MM.1S (cell line): Measurements from ENCODE around the gene PIK3R4.

Experiments used
- DNase-seq: peaks from one replicate; pipeline ENCODE4 v3.0.0-alpha.2; 2015
- H2AFZ ChIP-seq: fragments of 300-600 bp; sonication (generic); 2 replicates; pipeline ENCODE4 v1.6.0; 2016; ENCODE audit warnings: antibody characterized with exemption, low read length
- H3F3A ChIP-seq: fragments of 300-600 bp; sonication (generic); 2 replicates; pipeline ENCODE4 v1.6.1; 2016; ENCODE audit warnings: mild to moderate bottlenecking, antibody characterized with exemption, low read length, moderate library complexity, mixed read lengths; ENCODE audit not compliant: insufficient read depth
- H3K27ac ChIP-seq: fragments of 300-600 bp; sonication (generic); 2 replicates; pipeline ENCODE4 v1.5.1; 2016; ENCODE audit warnings: mild to moderate bottlenecking, low read length
- H3K27me3 ChIP-seq: fragments of 300-600 bp; sonication (generic); replicated peaks from 2 replicates; pipeline ENCODE4 v1.6.0; 2016; ENCODE audit warnings: low read length; ENCODE audit not compliant: insufficient read depth
- H3K36me3 ChIP-seq: fragments of 300-600 bp; sonication (generic); replicated peaks from 2 replicates; pipeline ENCODE4 v1.6.1; 2016; ENCODE audit warnings: mild to moderate bottlenecking, low read length, mixed read lengths; ENCODE audit not compliant: insufficient read depth
- H3K4me1 ChIP-seq: fragments of 300-600 bp; sonication (generic); 2 replicates; pipeline ENCODE4 v1.6.1; 2016; ENCODE audit warnings: low read length, mixed read lengths
- H3K4me2 ChIP-seq: fragments of 300-600 bp; sonication (generic); 2 replicates; pipeline ENCODE4 v1.6.0; 2016; ENCODE audit warnings: low read depth, low read length
- H3K4me3 ChIP-seq: fragments of 300-600 bp; sonication (generic); 2 replicates; pipeline ENCODE4 v1.5.1; 2016; ENCODE audit warnings: low read length, mixed read lengths
- H3K79me2 ChIP-seq: fragments of 300-600 bp; sonication (generic); 2 replicates; pipeline ENCODE4 v1.6.1; 2016; ENCODE audit warnings: mixed run types, low read length, mixed read lengths
- H3K9ac ChIP-seq: fragments of 300-600 bp; sonication (generic); 2 replicates; pipeline ENCODE4 v1.6.1; 2016; ENCODE audit warnings: low read length, mixed read lengths
- H3K9me2 ChIP-seq: fragments of 300-600 bp; sonication (generic); replicated peaks from 2 replicates; pipeline ENCODE4 v1.6.1; 2016; ENCODE audit warnings: mild to moderate bottlenecking, low read length, mixed read lengths; ENCODE audit not compliant: insufficient read depth
- H3K9me3 ChIP-seq: fragments of 300-600 bp; sonication (generic); replicated peaks from 2 replicates; pipeline ENCODE4 v1.6.1; 2016; ENCODE audit warnings: mild to moderate bottlenecking, low read length, mixed read lengths; ENCODE audit not compliant: insufficient read depth
- H4K20me1 ChIP-seq: fragments of 300-600 bp; sonication (generic); 2 replicates; pipeline ENCODE4 v1.6.1; 2016; ENCODE audit warnings: mild to moderate bottlenecking, low read length, moderate library complexity, mixed read lengths; ENCODE audit not compliant: insufficient read depth
- EZH2 ChIP-seq: fragments of 300-600 bp; sonication (generic); optimal IDR thresholded peaks from 2 replicates; pipeline ENCODE3; 2017; ENCODE audit warnings: low read depth, mild to moderate bottlenecking, antibody characterized with exemption, low read length, mixed read lengths
- EZH2phosphoT487 ChIP-seq: fragments of 300-600 bp; sonication (generic); IDR thresholded peaks from 2 replicates; pipeline ENCODE4 v1.6.1; 2018; ENCODE audit warnings: antibody characterized with exemption, low read length
- TF ChIP-seq, protein P1 (sequence below): fragments of 300-600 bp; sonication (generic); IDR thresholded peaks from 2 replicates; pipeline ENCODE4 v1.5.1; 2016; ENCODE audit warnings: antibody characterized with exemption, low read length, mixed read lengths

The PIK3R4 gene

DNA sequence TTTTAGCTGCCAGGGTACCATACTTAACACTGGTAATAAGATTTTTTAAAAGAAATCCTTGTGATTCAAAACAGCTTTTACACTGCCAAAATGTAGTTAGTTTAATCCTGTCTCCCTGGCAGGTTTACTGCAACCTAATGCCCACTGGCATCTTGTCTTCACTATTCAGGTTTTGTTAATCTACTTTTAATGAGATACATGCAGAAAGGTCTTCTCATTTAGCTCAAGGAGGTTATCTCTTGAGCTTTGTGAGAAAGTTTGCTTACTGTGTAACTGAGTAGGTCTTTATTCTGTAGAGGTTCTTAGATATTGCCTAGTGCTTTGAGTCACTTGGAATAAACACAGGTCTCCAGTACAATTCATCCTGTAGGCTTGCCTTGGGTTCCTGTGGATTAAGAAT is 110.7 kb downstream of the PIK3R4 start:
- DNase-seq: no peak
- Histone ChIP-seq H3K36me3 (no peaks in the 10 kb centered on the region), H3K79me2 (no peaks in the 10 kb centered on the region), H4K20me1 (no peaks in the 10 kb centered on the region), H3K4me1 (no peaks in the 10 kb centered on the region), H3K9me3 (no peaks in the 10 kb centered on the region), H3K4me2 (no peak overlapping the region), H3K4me3 (no peak overlapping the region), H3K9me2 (no peaks in the 10 kb centered on the region), H3K27me3 (no peaks in the 10 kb centered on the region), H3K27ac (no peak overlapping the region), H3F3A (no peaks in the 10 kb centered on the region), H3K9ac (no peak overlapping the region), H2AFZ (no peak overlapping the region)
- TF ChIP-seq EZH2phosphoT487 (no peak), EZH2 (no peak)
- TF ChIP-seq, protein P1, sequence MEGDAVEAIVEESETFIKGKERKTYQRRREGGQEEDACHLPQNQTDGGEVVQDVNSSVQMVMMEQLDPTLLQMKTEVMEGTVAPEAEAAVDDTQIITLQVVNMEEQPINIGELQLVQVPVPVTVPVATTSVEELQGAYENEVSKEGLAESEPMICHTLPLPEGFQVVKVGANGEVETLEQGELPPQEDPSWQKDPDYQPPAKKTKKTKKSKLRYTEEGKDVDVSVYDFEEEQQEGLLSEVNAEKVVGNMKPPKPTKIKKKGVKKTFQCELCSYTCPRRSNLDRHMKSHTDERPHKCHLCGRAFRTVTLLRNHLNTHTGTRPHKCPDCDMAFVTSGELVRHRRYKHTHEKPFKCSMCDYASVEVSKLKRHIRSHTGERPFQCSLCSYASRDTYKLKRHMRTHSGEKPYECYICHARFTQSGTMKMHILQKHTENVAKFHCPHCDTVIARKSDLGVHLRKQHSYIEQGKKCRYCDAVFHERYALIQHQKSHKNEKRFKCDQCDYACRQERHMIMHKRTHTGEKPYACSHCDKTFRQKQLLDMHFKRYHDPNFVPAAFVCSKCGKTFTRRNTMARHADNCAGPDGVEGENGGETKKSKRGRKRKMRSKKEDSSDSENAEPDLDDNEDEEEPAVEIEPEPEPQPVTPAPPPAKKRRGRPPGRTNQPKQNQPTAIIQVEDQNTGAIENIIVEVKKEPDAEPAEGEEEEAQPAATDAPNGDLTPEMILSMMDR: no peak

DNA sequence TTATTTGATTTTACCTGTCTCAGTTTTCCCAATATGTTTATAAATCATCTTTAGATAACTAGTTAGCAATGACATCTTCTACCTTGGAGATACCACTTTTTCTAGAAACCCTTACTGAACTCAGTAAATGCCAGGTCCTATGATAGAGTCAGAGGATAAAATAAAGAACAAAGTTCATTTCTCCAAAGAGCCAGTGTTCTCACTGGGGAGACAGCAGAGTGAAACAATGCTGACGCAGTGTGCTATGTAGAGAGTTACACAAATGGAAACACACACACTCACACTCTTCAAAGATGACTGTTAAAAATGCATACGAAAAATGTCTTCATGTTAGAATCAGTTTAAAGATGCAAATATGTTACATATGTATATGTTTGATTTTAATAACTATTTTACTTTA is 111.3 kb downstream of the PIK3R4 start:
- H2AFZ ChIP-seq: no peak overlapping the region
- H3K79me2 ChIP-seq: no peaks in the 10 kb centered on the region
- H3K4me2 ChIP-seq: no peak overlapping the region
- H3K9ac ChIP-seq: no peak overlapping the region
- no peaks in the 10 kb centered on the region for H3K4me1 ChIP-seq
- no peak overlapping the region for H3K27ac ChIP-seq
- H3K9me2 ChIP-seq: no peaks in the 10 kb centered on the region
- no peaks in the 10 kb centered on the region for H3F3A ChIP-seq
- TF ChIP-seq, protein P1: no peak
- TF ChIP-seq EZH2 (no peak), EZH2phosphoT487 (no peak)
- no peaks in the 10 kb centered on the region for H3K9me3 ChIP-seq
- H3K36me3 ChIP-seq: no peaks in the 10 kb centered on the region
- no peak for DNase-seq
- no peaks in the 10 kb centered on the region for H3K27me3 ChIP-seq
- no peak overlapping the region for H3K4me3 ChIP-seq
- H4K20me1 ChIP-seq: no peaks in the 10 kb centered on the region
